ENCODE results near the gene KRT14.

- TF ChIP-seq CTCF (conservative IDR thresholded peaks at IDR 0.05; ENCODE audit: low read depth, low read length), result no peak
- no peak for TF ChIP-seq EZH2phosphoT487 (IDR thresholded peaks at IDR 0.05; ENCODE audit: borderline replicate concordance, low read length)
- TF ChIP-seq EZH2 (IDR thresholded peaks at IDR 0.05; ENCODE audit: low read length, unreplicated experiment), result no peak
These were observed 49.1 kb downstream of the KRT14 start for GRCh38 chr17:41537614-41537954.
